ENCODE data around the gene CLEC4E.

DNA sequence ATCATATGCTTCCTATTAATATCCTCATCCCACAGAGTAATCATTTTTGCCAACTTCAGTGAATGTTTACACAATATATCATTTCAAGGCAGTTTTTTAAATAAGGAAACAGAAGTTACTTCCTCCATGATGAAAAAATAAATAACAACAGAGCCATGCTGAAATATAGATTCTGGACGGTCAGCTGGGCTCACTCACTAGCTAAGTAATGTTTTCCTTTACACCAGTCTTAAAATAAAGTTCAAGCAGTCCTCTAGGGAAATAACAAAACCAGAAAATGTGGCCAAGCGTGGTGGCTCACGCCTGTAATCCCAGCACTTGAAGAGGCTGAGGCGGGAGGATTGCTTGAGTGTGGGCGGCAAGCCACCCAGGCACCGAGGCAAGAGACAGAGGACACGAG is 43.3 kb upstream of the CLEC4E start:
- TF ChIP-seq, protein P1, sequence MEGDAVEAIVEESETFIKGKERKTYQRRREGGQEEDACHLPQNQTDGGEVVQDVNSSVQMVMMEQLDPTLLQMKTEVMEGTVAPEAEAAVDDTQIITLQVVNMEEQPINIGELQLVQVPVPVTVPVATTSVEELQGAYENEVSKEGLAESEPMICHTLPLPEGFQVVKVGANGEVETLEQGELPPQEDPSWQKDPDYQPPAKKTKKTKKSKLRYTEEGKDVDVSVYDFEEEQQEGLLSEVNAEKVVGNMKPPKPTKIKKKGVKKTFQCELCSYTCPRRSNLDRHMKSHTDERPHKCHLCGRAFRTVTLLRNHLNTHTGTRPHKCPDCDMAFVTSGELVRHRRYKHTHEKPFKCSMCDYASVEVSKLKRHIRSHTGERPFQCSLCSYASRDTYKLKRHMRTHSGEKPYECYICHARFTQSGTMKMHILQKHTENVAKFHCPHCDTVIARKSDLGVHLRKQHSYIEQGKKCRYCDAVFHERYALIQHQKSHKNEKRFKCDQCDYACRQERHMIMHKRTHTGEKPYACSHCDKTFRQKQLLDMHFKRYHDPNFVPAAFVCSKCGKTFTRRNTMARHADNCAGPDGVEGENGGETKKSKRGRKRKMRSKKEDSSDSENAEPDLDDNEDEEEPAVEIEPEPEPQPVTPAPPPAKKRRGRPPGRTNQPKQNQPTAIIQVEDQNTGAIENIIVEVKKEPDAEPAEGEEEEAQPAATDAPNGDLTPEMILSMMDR (IDR thresholded peaks at IDR 0.05; ENCODE audit: low read length) = no peak
- no peak for TF ChIP-seq EZH2 (optimal IDR thresholded peaks at IDR 0.05; ENCODE audit: low read depth, low read length)

Data from MM.1S (cell line).